EH (cell line): ENCODE data around the gene AGMAT.
"Not testable (repeated sequence)": the region's sequence is repeated elsewhere in the genome, so short reads cannot be mapped to it uniquely, and the experiment has no call there.

Source experiments
- DNase-seq: peaks from one replicate; pipeline ENCODE4 v3.0.0-alpha.2; 2015; ENCODE audit warnings: low read depth

Gene AGMAT

GRCh38 chr1:15616373-15617172, 31.7 kb upstream of the AGMAT start:
- peak; percentile 72 for DNase-seq

DNA sequence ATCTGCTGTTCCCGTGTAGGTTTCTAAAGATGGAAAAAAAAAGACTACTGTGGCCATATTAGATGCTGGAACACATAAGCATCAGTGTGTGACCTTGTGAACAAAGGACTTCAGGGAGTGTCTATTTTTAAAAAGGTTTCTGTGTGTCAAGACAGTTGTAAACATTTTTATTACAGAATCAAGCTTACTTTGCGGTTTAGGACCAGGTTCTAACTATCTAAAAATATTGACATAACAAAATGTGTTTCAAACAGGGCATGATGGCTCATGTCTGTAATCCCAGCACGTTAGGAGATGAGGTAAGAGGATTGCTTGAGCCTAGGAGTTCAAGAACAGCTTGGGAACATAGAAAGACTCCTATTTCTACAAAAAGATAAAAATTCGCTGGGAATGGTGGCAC, 25.3 kb upstream of the AGMAT start:
- DNase-seq = no peak

DNA sequence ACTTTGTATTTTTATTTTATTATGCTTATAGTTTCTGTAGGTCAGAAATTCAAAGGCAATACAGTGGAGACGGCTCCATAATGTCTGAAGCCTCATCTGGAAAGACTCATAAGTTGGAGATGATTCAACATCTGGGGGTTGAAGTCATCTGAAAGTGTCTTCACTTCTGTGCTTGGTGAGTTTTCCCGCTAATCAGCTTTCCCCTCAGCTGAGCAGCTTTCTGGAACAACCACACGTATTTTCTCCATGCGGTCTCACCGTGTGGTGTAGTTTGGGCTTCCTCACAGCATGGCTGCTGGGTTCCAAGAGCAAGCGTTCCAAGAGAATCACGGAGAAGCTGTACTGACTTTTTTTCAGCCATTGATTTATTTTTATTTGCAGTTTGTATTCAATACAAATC, 24.8 kb upstream of the AGMAT start:
- no peak for DNase-seq

DNA sequence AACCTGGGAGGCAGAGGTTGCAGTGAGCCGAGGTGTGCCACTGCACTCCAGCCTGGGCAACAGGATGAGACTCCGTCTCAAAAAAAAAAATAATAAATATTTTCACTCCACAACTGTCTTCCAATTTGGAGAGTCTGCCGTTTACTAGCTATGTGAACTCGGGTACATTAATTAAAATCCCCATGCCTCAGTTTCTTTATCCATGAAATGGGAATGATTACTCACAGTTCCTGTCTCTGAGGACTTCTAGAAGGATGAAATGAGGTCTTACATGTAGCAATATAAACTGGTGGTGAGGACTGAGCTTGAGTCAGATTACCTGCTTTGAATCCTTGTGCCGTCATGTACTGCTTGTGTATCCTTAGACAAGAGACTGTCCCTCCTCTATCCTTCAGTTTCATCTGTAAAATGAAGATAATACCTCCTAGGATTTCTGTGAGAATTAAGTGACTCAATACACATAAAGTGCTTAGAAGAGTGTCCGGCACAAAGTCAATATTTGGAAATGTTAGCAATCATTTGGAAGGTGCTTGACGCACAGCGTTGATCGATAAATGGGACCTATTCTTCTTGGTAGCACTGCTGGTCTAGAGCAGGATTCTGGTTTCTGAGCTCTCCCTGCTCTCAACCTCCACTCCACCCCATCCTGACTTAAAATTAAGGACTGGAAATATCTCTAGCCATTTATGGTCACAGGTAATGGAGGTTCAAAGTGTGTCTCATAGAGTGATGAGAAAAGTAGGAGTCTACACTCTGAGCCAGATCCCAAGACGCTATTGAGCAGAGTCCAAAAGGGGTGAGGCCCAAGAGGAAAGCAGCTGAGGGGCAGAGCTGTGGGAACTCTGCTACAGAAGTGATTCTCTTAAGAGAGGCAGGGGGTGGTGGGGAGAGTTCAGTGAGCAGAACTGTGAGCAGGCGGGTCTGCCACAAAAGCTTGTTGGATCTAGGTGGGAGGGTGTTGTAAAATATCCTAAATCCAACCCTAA, 20.8 kb upstream of the AGMAT start:
- DNase-seq = no peak

GRCh38 chr1:15604400-15604799, 19.5 kb upstream of the AGMAT start:
- not testable (repeated sequence) for DNase-seq

DNA sequence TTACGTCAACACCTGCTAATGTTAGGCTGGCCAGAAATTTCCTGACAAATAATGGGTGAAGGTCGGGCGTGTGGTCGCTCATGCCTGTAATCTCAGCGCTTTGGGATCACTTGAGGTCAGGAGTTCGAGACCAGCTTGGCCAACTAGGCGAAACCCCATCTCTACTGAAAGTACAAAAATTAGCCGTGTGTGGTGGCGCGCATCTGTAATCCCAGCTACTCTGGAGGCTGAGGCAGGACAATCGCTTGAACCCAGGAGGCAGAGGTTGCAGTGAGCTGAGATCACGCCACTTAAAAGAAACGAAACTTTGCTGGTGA, 19.1 kb upstream of the AGMAT start:
- not testable (repeated sequence) for DNase-seq

- peak; percentile 96 for DNase-seq
Observed at GRCh38 chr1:15603050-15603965, 18.5 kb upstream of the AGMAT start.

DNA sequence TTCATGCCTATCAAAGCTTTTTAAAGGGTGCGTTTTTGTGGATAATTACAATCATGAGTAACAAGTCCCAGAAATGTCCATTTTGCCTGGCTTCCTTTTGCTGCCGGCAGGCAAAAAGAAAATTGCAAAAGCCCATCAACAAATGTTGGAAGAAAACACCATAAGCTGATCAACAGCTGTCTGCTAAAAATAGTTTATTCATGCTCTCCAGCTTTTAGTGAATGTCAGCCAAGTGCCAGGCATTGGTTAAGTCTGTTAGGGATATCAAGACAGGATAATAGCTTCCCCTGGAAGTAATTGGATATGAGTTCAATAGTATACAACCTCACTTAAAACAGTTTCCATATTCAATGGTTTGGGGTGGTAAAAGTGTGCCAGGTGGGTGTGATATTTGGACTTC, 13.6 kb upstream of the AGMAT start:
- peak; percentile 15 for DNase-seq

DNA sequence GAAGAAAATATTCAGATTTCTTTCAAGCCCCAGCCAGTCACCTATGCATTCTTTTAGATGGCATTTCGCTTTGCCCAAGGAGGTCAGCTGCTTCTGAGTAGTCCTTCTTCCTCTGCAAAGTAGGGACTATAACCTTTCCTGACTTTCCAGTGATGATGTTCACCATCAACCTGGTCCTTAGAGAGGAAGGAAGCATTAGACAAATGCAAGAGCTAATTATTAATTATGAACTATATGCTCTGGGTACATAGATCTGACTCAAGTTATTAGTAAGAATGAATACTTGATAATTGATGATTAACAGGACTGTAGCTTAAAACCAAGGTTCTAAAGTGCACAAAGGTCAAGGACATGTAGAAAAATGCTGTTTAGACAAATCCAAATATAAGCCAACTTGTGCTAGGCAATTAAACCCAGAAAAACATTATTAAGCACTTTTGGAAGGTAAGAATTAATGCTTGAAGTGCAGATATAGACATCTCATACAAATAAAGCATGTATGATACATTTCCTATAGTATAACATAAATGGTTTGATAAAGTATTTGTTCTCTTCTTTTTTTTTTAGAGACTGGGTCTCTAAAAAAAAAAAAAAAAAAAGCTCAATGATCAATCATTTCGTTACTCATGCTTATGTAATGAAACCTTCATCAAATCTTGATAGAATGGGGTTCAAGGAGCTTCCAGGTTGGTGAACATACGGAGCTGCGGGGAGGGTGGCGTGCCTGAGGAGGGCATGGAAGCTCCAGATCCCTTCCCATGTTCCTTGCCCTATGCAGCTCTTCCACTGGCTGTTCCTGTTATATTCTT, 11.2 kb upstream of the AGMAT start:
- no peak for DNase-seq

- DNase-seq = no peak
Observed at GRCh38 chr1:15592285-15592684, 7.4 kb upstream of the AGMAT start.

GRCh38 chr1:15583016-15583706, 1.7 kb downstream of the AGMAT start:
- no peak for DNase-seq

DNA sequence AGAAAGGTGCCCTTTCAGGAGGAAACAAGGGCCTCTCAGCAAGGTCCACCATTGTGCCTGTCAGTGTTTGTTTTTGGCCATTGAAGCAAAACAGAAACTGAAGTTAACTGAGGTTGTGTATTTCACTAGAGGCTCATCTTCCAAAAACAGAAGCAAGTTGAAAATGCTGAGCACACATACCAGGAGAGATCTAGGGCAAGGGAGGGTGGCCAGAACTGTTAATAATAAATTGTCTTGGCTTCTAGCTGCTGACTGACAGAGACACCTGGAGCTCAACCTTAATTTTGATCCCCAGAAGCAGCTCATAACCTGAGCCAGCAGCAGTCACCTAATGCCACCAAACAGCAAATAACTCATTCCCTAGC, 5.2 kb downstream of the AGMAT start:
- DNase-seq = no peak

DNA sequence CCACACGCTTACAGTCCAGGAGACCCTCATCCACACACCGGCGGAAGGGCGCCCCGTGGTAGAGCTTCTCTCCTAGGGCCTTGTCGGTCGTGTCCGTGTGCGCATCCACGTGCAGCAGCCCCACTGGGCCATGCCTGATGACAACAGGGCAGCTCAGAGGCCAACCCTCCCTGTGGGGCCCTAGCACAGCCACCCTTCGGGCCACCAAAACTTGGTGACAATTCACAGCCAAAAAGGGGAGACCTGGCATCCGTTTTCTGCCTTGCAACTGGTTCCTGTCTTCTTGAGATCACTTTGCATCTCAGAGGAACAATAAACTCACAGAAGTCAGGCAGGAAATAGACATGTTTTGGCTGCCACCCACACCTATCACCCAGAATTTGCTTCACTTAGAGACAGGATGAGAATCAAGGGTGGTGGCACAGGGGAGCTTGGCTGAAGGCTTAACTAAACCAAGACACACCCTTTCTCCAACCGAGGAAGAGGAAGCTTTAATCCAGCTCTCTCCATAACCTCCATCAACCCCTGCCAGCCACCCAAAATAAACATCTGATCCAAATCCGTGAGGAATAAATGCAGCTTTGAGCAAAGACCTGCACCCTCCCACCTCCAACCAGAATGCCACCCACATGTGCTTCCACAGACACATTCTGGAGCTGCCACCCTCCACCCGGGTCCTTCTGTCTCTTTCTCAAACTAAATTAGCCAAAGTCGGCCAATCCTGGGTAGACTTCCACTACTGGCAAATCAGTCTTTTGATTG, 5.7 kb downstream of the AGMAT start:
- DNase-seq = no peak

- DNase-seq = no peak
Observed at GRCh38 chr1:15577691-15578090, 7.2 kb downstream of the AGMAT start.

GRCh38 chr1:15575549-15576150, 9.2 kb downstream of the AGMAT start:
- DNase-seq = no peak

DNA sequence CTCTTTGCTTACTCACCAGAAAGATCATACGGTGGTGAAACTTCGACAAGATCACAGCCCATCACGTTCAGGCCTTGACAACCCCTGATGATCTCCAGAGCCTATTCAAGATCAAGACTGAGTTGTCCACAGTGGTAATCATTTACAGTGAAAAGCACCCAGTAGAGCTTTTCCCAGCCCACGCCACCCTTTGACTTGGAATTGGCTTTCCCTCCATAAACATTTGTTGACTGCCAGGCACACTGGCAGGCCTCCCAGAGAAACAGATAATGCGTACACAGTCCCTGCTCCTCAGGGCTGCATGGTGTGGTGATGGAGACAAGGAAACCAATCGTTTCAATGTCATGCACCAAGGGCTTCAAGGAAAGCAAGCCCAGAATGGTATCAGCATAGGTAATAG, 10.1 kb downstream of the AGMAT start:
- DNase-seq = no peak

DNA sequence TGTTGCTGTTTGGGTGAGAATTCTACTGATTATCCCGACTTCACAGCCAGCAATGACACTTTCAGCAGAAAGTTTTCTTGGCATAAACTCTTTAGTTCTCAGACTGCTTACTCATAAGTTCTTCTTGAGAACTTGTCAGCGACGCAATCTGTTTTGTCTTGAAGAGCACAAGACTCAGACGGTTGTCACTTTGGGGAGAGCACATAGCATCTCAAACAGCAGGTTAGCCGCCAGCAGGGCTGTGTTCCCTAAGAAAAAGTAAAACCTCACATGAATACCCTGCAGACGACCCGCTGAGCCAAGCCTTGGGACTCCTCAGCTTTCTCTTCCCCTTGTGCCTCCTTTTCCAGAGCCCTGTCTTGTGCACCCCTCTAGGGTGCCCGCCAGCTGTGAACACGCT, 11.4 kb downstream of the AGMAT start:
- no peak for DNase-seq

DNA sequence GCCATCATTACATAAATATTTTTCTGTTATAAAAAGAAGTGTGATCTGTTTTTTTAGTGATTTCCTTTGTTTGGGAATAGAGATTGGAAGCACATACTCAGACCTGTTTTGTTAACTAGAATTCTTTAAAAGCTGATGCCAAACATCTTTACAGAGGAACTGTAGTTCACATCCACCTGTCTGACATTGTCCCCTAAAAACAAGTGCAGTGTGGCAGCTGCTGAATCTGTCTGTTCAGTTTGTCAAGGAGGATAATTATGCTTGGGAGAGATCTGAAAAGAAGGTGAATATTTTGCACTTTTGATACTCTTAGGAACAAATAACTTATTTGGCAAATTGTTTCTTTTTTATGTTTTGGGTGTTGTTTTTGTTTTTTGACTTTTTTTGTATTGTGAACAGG, 13.6 kb downstream of the AGMAT start:
- no peak for DNase-seq

GRCh38 chr1:15570861-15571260, 14.0 kb downstream of the AGMAT start:
- no peak for DNase-seq
